ENCODE measurements around the gene ZNF451.

Gene ZNF451

GRCh38 chr6:57215260-57215659 is 125.3 kb downstream of the ZNF451 start:
- DNase-seq = no peak

- no peak for DNase-seq
Observed at GRCh38 chr6:57216235-57217101, 126.5 kb downstream of the ZNF451 start.

GRCh38 chr6:57217270-57217669 is 127.3 kb downstream of the ZNF451 start:
- DNase-seq = no peak

All from 8988T (cell line).